Measurements from ENCODE around the gene CCNQ.

Gene CCNQ

DNA sequence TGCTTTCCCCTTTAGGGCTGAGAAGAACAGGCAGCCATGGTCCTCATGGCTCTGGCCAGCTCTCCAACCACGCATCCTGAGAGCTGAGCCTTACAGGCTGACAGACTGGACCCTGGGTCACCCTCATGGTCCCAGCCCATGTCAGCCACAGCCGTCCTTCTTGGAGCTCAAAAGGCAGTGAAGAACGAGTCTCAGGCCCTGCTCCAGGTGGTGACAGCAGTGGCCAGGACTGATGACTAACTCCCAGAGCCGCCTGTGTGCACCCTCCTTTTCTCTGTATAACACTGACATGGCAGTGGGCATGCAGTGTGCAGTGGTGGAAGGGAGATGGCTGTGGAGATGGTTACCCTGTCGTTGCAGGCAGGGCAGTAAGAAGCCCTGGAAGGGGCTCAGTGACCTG is 37.8 kb upstream of the CCNQ start:
- H3K36me3 ChIP-seq (ENCODE audit: control insufficient read depth, insufficient read depth, low read length), result no peaks in the 10 kb centered on the region
- no peaks in the 10 kb centered on the region for H3K4me1 ChIP-seq
- no peak overlapping the region for H3K4me3 ChIP-seq (ENCODE audit: low read depth, low read length)
- TF ChIP-seq CTCF (IDR thresholded peaks at IDR 0.05), result no peak
- H3K9ac ChIP-seq, result no peak overlapping the region
- no peaks in the 10 kb centered on the region for H3K27me3 ChIP-seq (ENCODE audit: control insufficient read depth, insufficient read depth, low read length)
- no peaks in the 10 kb centered on the region for H3K9me3 ChIP-seq (ENCODE audit: control insufficient read depth, low read length)
- no peaks in the 10 kb centered on the region for H3K79me2 ChIP-seq
- H2AFZ ChIP-seq, result no peak overlapping the region
- no peak overlapping the region for H3K27ac ChIP-seq
- H3K4me2 ChIP-seq (ENCODE audit: low read length), result no peak overlapping the region

DNA sequence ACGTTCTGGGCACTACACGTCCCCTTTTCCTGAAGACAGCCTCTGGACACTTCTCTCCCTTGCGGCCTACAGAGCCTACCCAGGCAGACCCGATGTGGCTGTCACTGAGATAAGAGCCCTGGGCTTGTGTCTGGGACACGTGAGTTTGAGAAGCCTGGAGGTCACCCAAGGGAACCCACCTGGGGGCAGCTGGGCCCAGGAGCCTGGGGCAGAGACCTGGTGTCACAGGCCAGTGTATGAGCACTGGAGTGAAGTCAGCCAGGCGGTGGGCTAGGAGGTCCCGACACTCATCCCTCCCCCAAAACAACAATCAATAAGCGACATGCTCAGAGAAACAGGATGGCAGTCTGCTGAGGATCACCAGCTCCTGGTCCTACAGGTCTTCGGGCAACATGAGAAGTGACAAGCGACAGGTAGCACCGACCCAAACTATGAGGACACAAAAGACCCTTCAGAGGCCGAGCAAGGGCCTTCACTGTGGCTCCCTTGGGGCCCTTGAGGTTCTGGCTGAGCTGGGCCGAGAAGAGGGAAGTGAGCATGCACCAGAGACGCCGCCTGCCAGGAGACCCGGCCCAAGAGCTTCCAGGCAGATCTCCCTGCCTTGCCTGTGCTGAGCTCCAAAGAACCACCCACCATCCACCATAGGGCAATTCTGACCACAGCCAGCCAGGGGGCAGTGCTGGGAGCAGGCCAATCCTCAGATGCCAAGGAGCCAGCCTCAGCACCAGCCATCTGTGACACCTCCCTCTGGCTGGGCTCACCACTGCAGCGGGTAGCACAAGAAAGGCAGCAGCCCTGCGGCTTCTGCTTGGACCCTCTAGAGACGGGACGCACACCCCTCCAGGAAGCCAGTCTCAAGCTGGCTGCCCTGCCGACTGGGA is 37.1 kb upstream of the CCNQ start:
- Histone ChIP-seq H3K9ac (no peak overlapping the region), H3K9me3 (ENCODE audit: control insufficient read depth, low read length) (no peaks in the 10 kb centered on the region), H3K4me3 (ENCODE audit: low read depth, low read length) (no peak overlapping the region)

GRCh38 chrX:153635388-153635787 is 36.4 kb upstream of the CCNQ start:
- no peak overlapping the region for H3K4me3 ChIP-seq (ENCODE audit: low read depth, low read length)
- TF ChIP-seq CTCF (IDR thresholded peaks at IDR 0.05), result no peak
- no peaks in the 10 kb centered on the region for H3K36me3 ChIP-seq (ENCODE audit: control insufficient read depth, insufficient read depth, low read length)
- no peaks in the 10 kb centered on the region for H3K9me3 ChIP-seq (ENCODE audit: control insufficient read depth, low read length)
- H3K4me1 ChIP-seq, result no peaks in the 10 kb centered on the region
- no peak overlapping the region for H2AFZ ChIP-seq
- no peak overlapping the region for H3K27ac ChIP-seq
- no peaks in the 10 kb centered on the region for H3K79me2 ChIP-seq
- H3K9ac ChIP-seq, result no peak overlapping the region
- no peaks in the 10 kb centered on the region for H3K27me3 ChIP-seq (ENCODE audit: control insufficient read depth, insufficient read depth, low read length)
- H3K4me2 ChIP-seq (ENCODE audit: low read length), result no peak overlapping the region

More for the DNA sequence above, 37.1 kb upstream of the CCNQ start:
- no peak overlapping the region for H2AFZ ChIP-seq
- H3K36me3 ChIP-seq (ENCODE audit: control insufficient read depth, insufficient read depth, low read length), result no peaks in the 10 kb centered on the region
- no peaks in the 10 kb centered on the region for H3K4me1 ChIP-seq
- no peak overlapping the region for H3K27ac ChIP-seq
- H3K4me2 ChIP-seq (ENCODE audit: low read length), result no peak overlapping the region
- no peaks in the 10 kb centered on the region for H3K27me3 ChIP-seq (ENCODE audit: control insufficient read depth, insufficient read depth, low read length)
- no peak for TF ChIP-seq CTCF (IDR thresholded peaks at IDR 0.05)
- no peaks in the 10 kb centered on the region for H3K79me2 ChIP-seq

DNA sequence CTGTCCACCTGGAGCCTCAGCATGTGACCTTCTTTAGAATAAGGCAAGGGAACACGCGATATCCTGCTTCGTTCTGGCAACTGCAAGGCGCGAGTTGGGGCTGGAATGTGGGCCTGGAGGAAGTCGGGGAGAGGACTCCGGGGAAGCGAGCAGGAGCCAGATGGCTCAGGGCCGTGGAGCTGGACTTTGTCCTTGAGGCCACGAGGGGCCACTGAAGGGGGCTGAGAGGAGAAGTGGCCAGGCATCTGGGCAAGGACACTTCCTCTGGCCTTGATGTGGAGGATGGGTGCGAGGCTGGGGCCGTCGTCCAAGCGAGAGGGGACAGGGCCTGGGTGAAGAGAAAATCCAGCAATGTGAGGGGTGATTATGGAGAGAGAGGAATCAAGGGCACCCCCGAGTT is 35.9 kb upstream of the CCNQ start:
- Histone ChIP-seq H3K9ac (no peak overlapping the region), H3K4me1 (no peaks in the 10 kb centered on the region), H3K36me3 (ENCODE audit: control insufficient read depth, insufficient read depth, low read length) (no peaks in the 10 kb centered on the region), H3K4me2 (ENCODE audit: low read length) (no peak overlapping the region), H3K4me3 (ENCODE audit: low read depth, low read length) (no peak overlapping the region), H2AFZ (no peak overlapping the region), H3K9me3 (ENCODE audit: control insufficient read depth, low read length) (no peaks in the 10 kb centered on the region), H3K27ac (no peak overlapping the region), H3K79me2 (no peaks in the 10 kb centered on the region), H3K27me3 (ENCODE audit: control insufficient read depth, insufficient read depth, low read length) (no peaks in the 10 kb centered on the region)
- no peak for TF ChIP-seq CTCF (IDR thresholded peaks at IDR 0.05)

DNA sequence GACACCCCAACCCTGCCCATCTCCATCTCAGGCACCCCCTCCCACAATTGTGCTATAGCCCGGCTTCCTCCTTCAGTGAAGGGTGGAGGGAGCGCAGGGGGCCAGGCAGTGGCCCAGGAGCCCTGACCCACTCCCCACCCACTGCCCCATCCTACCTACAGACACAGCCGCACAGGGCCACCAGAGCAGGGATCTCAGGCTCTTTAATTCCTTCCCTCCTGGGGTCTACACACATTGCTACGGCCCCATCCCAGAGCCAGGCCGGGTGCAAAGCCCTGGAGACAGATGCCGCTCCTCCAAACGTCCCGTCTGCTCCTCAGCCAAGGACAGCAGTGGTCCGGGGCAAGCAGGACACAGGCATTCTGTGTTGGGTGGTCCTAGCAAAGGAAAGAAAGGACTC is 35.3 kb upstream of the CCNQ start:
- Histone ChIP-seq H3K4me2 (ENCODE audit: low read length) (no peak overlapping the region), H3K9me3 (ENCODE audit: control insufficient read depth, low read length) (no peaks in the 10 kb centered on the region), H3K9ac (no peak overlapping the region), H3K79me2 (no peaks in the 10 kb centered on the region), H3K27ac (no peak overlapping the region), H3K4me1 (no peaks in the 10 kb centered on the region), H2AFZ (no peak overlapping the region), H3K27me3 (ENCODE audit: control insufficient read depth, insufficient read depth, low read length) (no peaks in the 10 kb centered on the region), H3K36me3 (ENCODE audit: control insufficient read depth, insufficient read depth, low read length) (no peaks in the 10 kb centered on the region), H3K4me3 (ENCODE audit: low read depth, low read length) (no peak overlapping the region)
- TF ChIP-seq CTCF (IDR thresholded peaks at IDR 0.05), result no peak
